ENCODE data around the gene ABLIM2. TPM values are rescaled to one million over a fixed set of nuclear protein-coding genes. Genes with fewer than 3 reads are reported as not detected.

ABLIM2 gene
- total RNA-seq, 1 donor from 2014 or later: 7.5 TPM

DNA sequence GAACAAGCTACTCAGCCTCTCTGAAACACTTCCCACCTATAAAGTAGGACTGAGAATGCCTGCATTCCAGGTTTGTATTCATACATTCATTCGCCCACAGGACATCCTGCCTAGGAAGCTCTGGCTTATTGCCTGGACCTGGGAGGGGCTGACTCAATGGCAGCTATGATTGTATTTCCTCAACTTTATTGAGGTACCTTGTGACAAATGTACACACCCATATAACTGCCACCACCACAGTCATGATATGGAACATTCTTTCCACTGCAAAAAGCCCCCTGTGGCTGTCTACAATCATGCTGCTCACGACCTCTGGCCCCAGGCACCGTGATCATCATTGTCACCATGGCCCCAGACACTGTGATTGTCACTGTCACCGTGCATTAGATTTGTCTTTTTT is 68.3 kb downstream of the ABLIM2 start:
- Mint-ChIP-seq H3K4me3 (ENCODE audit: unreplicated experiment) (no peak overlapping the region), H3K4me1 (ENCODE audit: low read depth, unreplicated experiment) (no peaks in the 10 kb centered on the region), H3K27me3 (ENCODE audit: unreplicated experiment) (no peaks in the 10 kb centered on the region), H3K9me3 (ENCODE audit: unreplicated experiment) (peaks cover 9% of the 10 kb centered on the region), H3K27ac (ENCODE audit: unreplicated experiment) (no peak overlapping the region), H3K36me3 (ENCODE audit: unreplicated experiment) (peaks cover 12% of the 10 kb centered on the region)
- TF ChIP-seq, protein P1, sequence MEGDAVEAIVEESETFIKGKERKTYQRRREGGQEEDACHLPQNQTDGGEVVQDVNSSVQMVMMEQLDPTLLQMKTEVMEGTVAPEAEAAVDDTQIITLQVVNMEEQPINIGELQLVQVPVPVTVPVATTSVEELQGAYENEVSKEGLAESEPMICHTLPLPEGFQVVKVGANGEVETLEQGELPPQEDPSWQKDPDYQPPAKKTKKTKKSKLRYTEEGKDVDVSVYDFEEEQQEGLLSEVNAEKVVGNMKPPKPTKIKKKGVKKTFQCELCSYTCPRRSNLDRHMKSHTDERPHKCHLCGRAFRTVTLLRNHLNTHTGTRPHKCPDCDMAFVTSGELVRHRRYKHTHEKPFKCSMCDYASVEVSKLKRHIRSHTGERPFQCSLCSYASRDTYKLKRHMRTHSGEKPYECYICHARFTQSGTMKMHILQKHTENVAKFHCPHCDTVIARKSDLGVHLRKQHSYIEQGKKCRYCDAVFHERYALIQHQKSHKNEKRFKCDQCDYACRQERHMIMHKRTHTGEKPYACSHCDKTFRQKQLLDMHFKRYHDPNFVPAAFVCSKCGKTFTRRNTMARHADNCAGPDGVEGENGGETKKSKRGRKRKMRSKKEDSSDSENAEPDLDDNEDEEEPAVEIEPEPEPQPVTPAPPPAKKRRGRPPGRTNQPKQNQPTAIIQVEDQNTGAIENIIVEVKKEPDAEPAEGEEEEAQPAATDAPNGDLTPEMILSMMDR (IDR thresholded peaks at IDR 0.05; ENCODE audit: partially characterized antibody, unreplicated experiment): no peak
- no peak for DNase-seq

DNA sequence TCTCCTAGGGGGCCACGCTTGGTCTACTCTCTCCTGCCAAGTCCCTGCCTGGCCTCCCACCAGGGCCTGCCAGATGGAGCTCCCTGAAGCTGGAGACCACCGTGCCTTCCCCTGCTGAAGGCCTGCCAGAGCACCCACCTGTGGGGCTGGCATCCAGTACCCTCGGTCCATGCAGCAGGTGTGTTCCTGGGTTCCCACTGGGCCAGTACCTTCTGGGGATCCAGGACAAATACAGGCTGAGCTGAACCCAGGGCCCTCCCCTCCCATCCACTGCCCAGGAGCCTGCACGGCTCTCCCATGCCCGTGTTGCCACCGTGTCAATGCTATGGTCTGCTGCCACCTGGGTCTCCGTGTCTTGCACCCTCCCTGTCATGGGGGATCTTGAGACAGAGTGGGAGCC is 68.8 kb downstream of the ABLIM2 start:
- no peak overlapping the region for H3K4me3 Mint-ChIP-seq (ENCODE audit: unreplicated experiment)
- no peak for DNase-seq
- TF ChIP-seq, protein P1 (IDR thresholded peaks at IDR 0.05; ENCODE audit: partially characterized antibody, unreplicated experiment): no peak
- H3K27me3 Mint-ChIP-seq (ENCODE audit: unreplicated experiment): no peaks in the 10 kb centered on the region
- no peaks in the 10 kb centered on the region for H3K4me1 Mint-ChIP-seq (ENCODE audit: low read depth, unreplicated experiment)
- no peak overlapping the region for H3K27ac Mint-ChIP-seq (ENCODE audit: unreplicated experiment)
- H3K9me3 Mint-ChIP-seq (ENCODE audit: unreplicated experiment): peaks cover 8% of the 10 kb centered on the region
- H3K36me3 Mint-ChIP-seq (ENCODE audit: unreplicated experiment): peaks cover 12% of the 10 kb centered on the region

DNA sequence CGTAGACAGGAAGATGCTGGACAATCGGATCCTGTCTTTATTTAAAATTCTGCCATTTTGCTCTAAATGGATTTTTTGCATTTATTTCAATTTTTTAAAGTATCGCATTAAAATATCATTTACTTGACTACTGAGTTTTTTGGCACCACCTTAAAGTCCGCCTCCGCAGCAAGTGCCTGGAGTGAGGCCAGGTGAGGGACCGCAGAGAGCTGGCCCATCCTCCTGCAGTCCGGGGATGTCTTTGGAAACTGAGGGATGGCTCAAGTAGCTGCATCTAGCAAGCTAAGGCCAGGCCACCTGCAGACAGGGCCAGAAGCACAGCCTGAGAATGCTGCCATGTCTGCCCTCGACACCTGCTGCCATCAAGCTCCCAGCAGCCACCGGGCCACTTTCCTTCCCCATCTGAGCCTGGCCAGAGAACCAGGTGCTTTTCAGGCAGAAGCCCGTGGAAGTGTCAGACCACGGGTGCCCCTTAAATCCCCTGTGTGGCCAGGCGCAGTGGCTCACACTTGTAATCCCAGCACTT is 69.6 kb downstream of the ABLIM2 start:
- Mint-ChIP-seq H3K4me1 (ENCODE audit: low read depth, unreplicated experiment) (no peaks in the 10 kb centered on the region), H3K9me3 (ENCODE audit: unreplicated experiment) (peaks cover 6% of the 10 kb centered on the region), H3K4me3 (ENCODE audit: unreplicated experiment) (no peak overlapping the region), H3K27ac (ENCODE audit: unreplicated experiment) (no peak overlapping the region), H3K36me3 (ENCODE audit: unreplicated experiment) (peaks cover 10% of the 10 kb centered on the region), H3K27me3 (ENCODE audit: unreplicated experiment) (no peaks in the 10 kb centered on the region)
- DNase-seq: no peak
- TF ChIP-seq, protein P1 (IDR thresholded peaks at IDR 0.05; ENCODE audit: partially characterized antibody, unreplicated experiment): no peak

DNA sequence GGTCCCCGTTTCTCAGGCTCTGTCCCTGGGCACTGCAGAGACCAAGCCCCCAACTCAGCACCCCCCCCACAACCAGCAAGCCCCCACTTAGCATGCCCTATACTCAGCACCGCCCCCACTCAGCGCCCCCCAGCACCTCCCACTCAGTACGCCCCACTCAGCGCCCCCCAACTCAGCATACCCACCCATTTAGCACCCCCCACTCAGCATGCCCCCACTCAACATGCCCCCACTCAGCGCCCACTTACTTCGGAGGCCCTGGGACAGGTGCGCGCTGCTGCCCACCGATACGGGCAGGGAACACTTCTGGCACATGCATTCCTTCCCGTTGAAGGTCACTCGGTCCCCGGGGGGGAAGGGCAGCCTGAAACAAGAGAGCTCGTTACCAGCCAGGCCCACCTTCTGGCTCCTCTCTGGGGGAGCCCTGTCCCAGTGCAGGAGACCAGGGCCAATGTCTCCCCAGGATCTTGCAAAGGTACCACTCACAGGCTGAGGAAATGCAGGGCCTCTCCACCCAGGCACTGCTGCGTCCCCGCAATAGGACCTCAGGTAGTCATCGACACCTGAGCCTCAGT is 70.6 kb downstream of the ABLIM2 start:
- no peak overlapping the region for H3K4me3 Mint-ChIP-seq (ENCODE audit: unreplicated experiment)
- no peaks in the 10 kb centered on the region for H3K27me3 Mint-ChIP-seq (ENCODE audit: unreplicated experiment)
- H3K4me1 Mint-ChIP-seq (ENCODE audit: low read depth, unreplicated experiment): no peaks in the 10 kb centered on the region
- TF ChIP-seq, protein P1 (IDR thresholded peaks at IDR 0.05; ENCODE audit: partially characterized antibody, unreplicated experiment): no peak
- H3K36me3 Mint-ChIP-seq (ENCODE audit: unreplicated experiment): no peaks in the 10 kb centered on the region
- no peak for DNase-seq
- peaks cover under 1% of the 10 kb centered on the region for H3K9me3 Mint-ChIP-seq (ENCODE audit: unreplicated experiment)
- no peak overlapping the region for H3K27ac Mint-ChIP-seq (ENCODE audit: unreplicated experiment)

DNA sequence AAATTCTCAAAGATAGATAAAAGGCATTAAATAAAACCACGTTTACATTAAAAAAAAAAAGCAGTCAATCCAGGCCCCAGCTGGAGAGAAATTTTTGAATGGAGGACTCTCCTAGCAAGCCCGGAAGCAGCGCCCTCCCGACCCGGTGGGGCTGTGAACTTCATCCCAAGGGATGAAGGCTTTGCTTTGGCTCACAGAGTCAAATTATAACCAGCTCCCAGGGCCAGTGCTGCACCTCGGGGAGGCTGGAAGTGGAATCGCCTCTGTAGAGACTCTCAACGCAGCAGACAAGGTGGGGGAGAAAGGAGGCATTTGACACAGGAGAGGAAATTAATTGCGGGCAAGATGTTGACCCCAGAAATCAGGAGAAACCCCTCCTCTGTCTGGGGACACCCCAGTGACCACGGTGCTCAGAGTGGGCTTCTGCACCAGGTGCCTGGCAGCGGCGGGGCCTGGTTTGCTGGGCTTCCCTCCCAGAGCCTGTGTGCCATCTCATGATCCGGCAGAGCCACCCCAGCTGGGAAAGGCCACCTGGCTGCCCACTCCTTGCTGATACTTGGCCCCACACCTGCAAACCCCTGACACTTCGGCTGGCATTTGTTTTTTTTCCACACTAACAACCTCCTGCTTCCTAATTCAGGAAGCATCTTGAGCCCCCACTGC is 71.7 kb downstream of the ABLIM2 start:
- TF ChIP-seq, protein P1 (IDR thresholded peaks at IDR 0.05; ENCODE audit: partially characterized antibody, unreplicated experiment): no peak
- no peak overlapping the region for H3K27ac Mint-ChIP-seq (ENCODE audit: unreplicated experiment)
- no peaks in the 10 kb centered on the region for H3K9me3 Mint-ChIP-seq (ENCODE audit: unreplicated experiment)
- H3K36me3 Mint-ChIP-seq (ENCODE audit: unreplicated experiment): no peaks in the 10 kb centered on the region
- no peak overlapping the region for H3K4me3 Mint-ChIP-seq (ENCODE audit: unreplicated experiment)
- DNase-seq: no peak
- H3K4me1 Mint-ChIP-seq (ENCODE audit: low read depth, unreplicated experiment): no peaks in the 10 kb centered on the region
- H3K27me3 Mint-ChIP-seq (ENCODE audit: unreplicated experiment): peaks cover 1% of the 10 kb centered on the region
